Naive thymus-derived CD4-positive, alpha-beta T cell (primary cell): ENCODE data around the gene KDELR3. TPM values are rescaled to one million over a fixed set of nuclear protein-coding genes. Genes with fewer than 3 reads are reported as not detected.

Experiments used
- ATAC-seq: fragments of 150-1000 bp; cut with Tn5 transposase; 2 replicates; pipeline ENCODE4 v1.10.0; 2021; ENCODE audit warnings: mild to moderate bottlenecking, moderate library complexity
- CTCF ChIA-PET: fragments of 350-600 bp; sonication (Branson Sonifier 250); formaldehyde crosslinking; loops from one replicate; lab custom pipeline; 2021; ENCODE audit warnings: antibody characterized with exemption; lab: Charles Lee
- POLR2A ChIA-PET: fragments of 350-600 bp; sonication (Branson Sonifier 250); formaldehyde crosslinking; loops from one replicate; lab custom pipeline; 2021; ENCODE audit warnings: antibody characterized with exemption, inconsistent platforms; lab: Charles Lee
- DNase-seq, 9 donors: peaks; one replicate each; pipeline versions ENCODE4 v3.0.0 to v3.0.0-alpha.2; 2020 to 2022; ENCODE audit warnings: mixed read lengths in 1 of 9
- H3K27ac ChIP-seq: one replicate; pipeline ENCODE4 v1.7.0; 2013; ENCODE audit warnings: mild to moderate bottlenecking, low read depth, low read length, moderate library complexity
- H3K27me3 ChIP-seq, 2 donors: one replicate each; pipeline ENCODE4 v1.7.0; 2013; ENCODE audit warnings: low read length in 2 of 2, mild to moderate bottlenecking in 2 of 2, moderate library complexity in 2 of 2; ENCODE audit not compliant: control insufficient read depth in 2 of 2, insufficient read depth in 2 of 2
- H3K36me3 ChIP-seq, 3 experiments: 1 replicate in 2 of 3; 2 replicates in 1 of 3; pipeline ENCODE4 v1.7.0; 2013; ENCODE audit warnings: low read length in 3 of 3, mild to moderate bottlenecking in 3 of 3, moderate library complexity in 1 of 3; ENCODE audit not compliant: insufficient read depth in 3 of 3, control insufficient read depth in 2 of 3
- H3K4me1 ChIP-seq, 2 donors: one replicate each; pipeline ENCODE4 v1.7.0; 2013; ENCODE audit warnings: low read length in 2 of 2, mild to moderate bottlenecking in 2 of 2, moderate library complexity in 1 of 2; ENCODE audit not compliant: control insufficient read depth in 2 of 2, insufficient read depth in 2 of 2
- H3K4me3 ChIP-seq: 2 replicates; pipeline ENCODE4 v1.7.0; 2013; ENCODE audit warnings: mild to moderate bottlenecking, low read length
- H3K9me3 ChIP-seq, 3 experiments: 1 replicate in 2 of 3; 2 replicates in 1 of 3; pipeline ENCODE4 v1.7.0; 2013; ENCODE audit warnings: low read length in 3 of 3; ENCODE audit not compliant: control insufficient read depth in 2 of 3
- H3K27ac Mint-ChIP-seq, 9 donors: one replicate each; pipeline ENCODE4 v1.8.0; 2020 to 2022; ENCODE audit warnings: mixed read lengths in 9 of 9, mild to moderate bottlenecking in 8 of 9, moderate library complexity in 5 of 9, inconsistent platforms in 2 of 9
- H3K27me3 Mint-ChIP-seq, 5 donors: one replicate each; pipeline ENCODE4 v1.8.0; 2021 to 2022; ENCODE audit warnings: mixed read lengths in 5 of 5, mild to moderate bottlenecking in 1 of 5
- H3K36me3 Mint-ChIP-seq, 5 donors: one replicate each; pipeline ENCODE4 v1.8.0; 2020 to 2022; ENCODE audit warnings: mixed read lengths in 5 of 5, mild to moderate bottlenecking in 3 of 5, inconsistent platforms in 1 of 5
- H3K4me1 Mint-ChIP-seq, 7 donors: one replicate each; pipeline ENCODE4 v1.8.0; 2020 to 2022; ENCODE audit warnings: mixed read lengths in 7 of 7, mild to moderate bottlenecking in 3 of 7, inconsistent platforms in 1 of 7
- H3K4me3 Mint-ChIP-seq, 10 donors: one replicate each; pipeline ENCODE4 v1.8.0; 2020 to 2022; ENCODE audit warnings: mild to moderate bottlenecking in 10 of 10, mixed read lengths in 10 of 10, moderate library complexity in 6 of 10, inconsistent platforms in 2 of 10
- H3K9me3 Mint-ChIP-seq, 11 donors: one replicate each; pipeline ENCODE4 v1.8.0; 2020 to 2022; ENCODE audit warnings: mixed read lengths in 11 of 11, mild to moderate bottlenecking in 4 of 11, inconsistent platforms in 1 of 11, moderate library complexity in 1 of 11
- intact Hi-C, 2 donors: fragments of 100-400 bp; cut with micrococcal nuclease; formaldehyde crosslinking; loops; one replicate each; pipeline ENCODE4 v1.15.1; 2023
- polyA plus RNA-seq, 2 donors: library from polyadenylated mRNA; unstranded; fragments of 300-500 nt; fragmentation: Illumina TruSeq; gene quantifications; one replicate each; pipeline ENCODE4 v1.2.3, GENCODE V29; 2021
- total RNA-seq, 6 experiments: library from RNA in 5 of 6; stranded (reverse) in 5 of 6; gene quantifications; 1 replicate in 5 of 6; 2 replicates in 1 of 6; pipeline ENCODE4 v1.2.3 and lab custom pipeline; 2021 to 2026

KDELR3 gene
- total and polyA plus RNA-seq, 7 experiments from 2014 or later, result 0.80 TPM; not detected in 6

- CTCF ChIA-PET, result interaction anchor here (0.7 kb wide), 1 partner anchor 33 kb away, joined by 4 read pairs; no protein-coding TSS in a partner anchor
- Mint-ChIP-seq H3K36me3 (no peaks in the 10 kb centered on the region), H3K9me3 (no peaks in the 10 kb centered on the region), H3K27me3 (no peaks in the 10 kb centered on the region), H3K27ac (no peak overlapping the region), H3K4me1 (no peaks in the 10 kb centered on the region), H3K4me3 (no peak overlapping the region)
- Histone ChIP-seq H3K27ac (no peak overlapping the region), H3K36me3 (no peaks in the 10 kb centered on the region), H3K4me1 (no peaks in the 10 kb centered on the region), H3K27me3 (no peaks in the 10 kb centered on the region), H3K4me3 (no peak overlapping the region), H3K9me3 (no peaks in the 10 kb centered on the region)
- ATAC-seq, result no peak
- intact Hi-C loops, result no loop called here
- POLR2A ChIA-PET, result no interaction called here
- no peak for DNase-seq
Measured at GRCh38 chr22:38429499-38430068, 38.3 kb upstream of the KDELR3 start.

DNA sequence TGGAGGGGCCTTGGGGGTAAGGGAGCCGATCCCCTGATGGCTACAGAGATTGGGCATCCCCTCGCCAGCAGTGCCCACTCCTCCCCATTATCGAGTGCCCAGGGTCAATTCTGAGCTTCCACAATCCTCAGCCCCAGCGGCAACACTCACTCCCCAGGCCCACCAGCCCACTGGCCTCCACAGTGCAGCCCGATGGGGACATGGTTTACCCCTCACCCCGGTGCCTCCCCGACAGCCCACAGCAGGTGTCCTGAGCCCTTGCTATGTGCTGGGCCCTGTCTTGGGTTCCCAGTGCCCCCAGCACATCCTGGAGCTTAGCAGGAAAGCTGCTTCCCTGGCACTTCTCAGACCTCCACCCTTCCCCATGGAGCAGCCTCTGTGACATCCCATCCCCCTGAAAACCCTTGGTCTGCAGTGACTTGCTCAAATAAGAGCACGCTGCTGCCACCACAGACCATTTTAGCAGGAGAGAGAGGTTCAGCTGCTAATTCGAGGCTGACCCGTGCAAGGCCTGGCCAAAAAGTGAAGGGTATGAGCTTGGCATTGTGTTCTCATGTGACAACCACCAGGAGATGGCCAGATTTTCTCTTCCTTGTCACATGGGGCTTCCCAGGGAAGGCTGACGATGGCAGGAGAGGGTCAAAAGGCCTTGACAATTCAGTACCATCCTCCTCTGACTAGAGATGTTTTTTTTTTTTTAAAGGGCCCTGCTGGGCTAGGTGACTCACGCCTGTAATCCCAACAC is 36.5 kb upstream of the KDELR3 start:
- DNase-seq, result no peak
- ChIA-PET POLR2A (no interaction called here), CTCF (no interaction called here)
- Mint-ChIP-seq H3K4me1 (no peaks in the 10 kb centered on the region), H3K27ac (no peak overlapping the region), H3K27me3 (no peaks in the 10 kb centered on the region), H3K36me3 (no peaks in the 10 kb centered on the region), H3K4me3 (no peak overlapping the region), H3K9me3 (no peaks in the 10 kb centered on the region)
- Histone ChIP-seq H3K36me3 (no peaks in the 10 kb centered on the region), H3K27ac (no peak overlapping the region), H3K27me3 (no peaks in the 10 kb centered on the region), H3K4me1 (no peaks in the 10 kb centered on the region), H3K4me3 (no peak overlapping the region), H3K9me3 (no peaks in the 10 kb centered on the region)
- intact Hi-C loops, result no loop called here
- no peak for ATAC-seq

GRCh38 chr22:38432264-38432663 is 35.6 kb upstream of the KDELR3 start:
- CTCF ChIA-PET, result no interaction called here
- Histone ChIP-seq H3K27ac (no peak overlapping the region), H3K27me3 (no peaks in the 10 kb centered on the region), H3K9me3 (no peaks in the 10 kb centered on the region), H3K36me3 (no peaks in the 10 kb centered on the region), H3K4me3 (no peak overlapping the region), H3K4me1 (no peaks in the 10 kb centered on the region)
- DNase-seq (no peak), ATAC-seq (no peak)
- Mint-ChIP-seq H3K27ac (no peak overlapping the region), H3K36me3 (no peaks in the 10 kb centered on the region), H3K9me3 (no peaks in the 10 kb centered on the region), H3K4me1 (no peaks in the 10 kb centered on the region), H3K4me3 (no peak overlapping the region), H3K27me3 (no peaks in the 10 kb centered on the region)
- POLR2A ChIA-PET, result no interaction called here
- intact Hi-C loops, result no loop called here

GRCh38 chr22:38433871-38434270 is 34.0 kb upstream of the KDELR3 start:
- POLR2A ChIA-PET, result no interaction called here
- Histone ChIP-seq H3K9me3 (no peaks in the 10 kb centered on the region), H3K36me3 (no peaks in the 10 kb centered on the region), H3K4me1 (no peaks in the 10 kb centered on the region), H3K27me3 (no peaks in the 10 kb centered on the region), H3K27ac (no peak overlapping the region), H3K4me3 (no peak overlapping the region)
- DNase-seq, result no peak
- ATAC-seq, result no peak
- intact Hi-C loops, result no loop called here
- Mint-ChIP-seq H3K27ac (no peak overlapping the region), H3K4me3 (no peak overlapping the region), H3K36me3 (no peaks in the 10 kb centered on the region), H3K27me3 (no peaks in the 10 kb centered on the region), H3K4me1 (no peaks in the 10 kb centered on the region), H3K9me3 (no peaks in the 10 kb centered on the region)
- CTCF ChIA-PET, result no interaction called here

DNA sequence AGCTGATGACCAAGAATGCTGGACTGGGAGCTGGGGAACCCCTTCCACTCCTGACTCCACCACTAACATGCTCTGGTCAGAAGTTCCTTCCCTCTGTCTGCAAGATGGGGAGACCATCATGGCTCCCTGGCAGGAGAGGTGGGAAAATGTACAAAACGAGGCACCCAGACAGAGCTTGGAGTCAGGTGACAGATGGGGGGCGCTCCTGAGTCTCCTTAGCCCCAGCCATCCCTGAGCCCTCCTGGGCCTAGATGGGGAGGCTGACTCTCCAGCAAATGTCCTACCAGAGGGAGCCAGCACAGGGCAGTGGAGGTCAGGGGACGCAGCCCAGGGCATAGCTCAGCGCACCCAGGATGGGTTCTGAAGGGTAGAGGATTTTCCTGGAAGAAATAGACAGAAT is 32.9 kb upstream of the KDELR3 start:
- Histone ChIP-seq H3K27me3 (no peaks in the 10 kb centered on the region), H3K9me3 (no peaks in the 10 kb centered on the region), H3K4me1 (no peaks in the 10 kb centered on the region), H3K36me3 (no peaks in the 10 kb centered on the region), H3K4me3 (no peak overlapping the region), H3K27ac (no peak overlapping the region)
- Mint-ChIP-seq H3K4me1 (no peaks in the 10 kb centered on the region), H3K4me3 (no peak overlapping the region), H3K27me3 (no peaks in the 10 kb centered on the region), H3K9me3 (no peaks in the 10 kb centered on the region), H3K27ac (no peak overlapping the region), H3K36me3 (no peaks in the 10 kb centered on the region)
- CTCF ChIA-PET, result no interaction called here
- POLR2A ChIA-PET, result no interaction called here
- no peak for DNase-seq
- intact Hi-C loops, result no loop called here
- no peak for ATAC-seq

DNA sequence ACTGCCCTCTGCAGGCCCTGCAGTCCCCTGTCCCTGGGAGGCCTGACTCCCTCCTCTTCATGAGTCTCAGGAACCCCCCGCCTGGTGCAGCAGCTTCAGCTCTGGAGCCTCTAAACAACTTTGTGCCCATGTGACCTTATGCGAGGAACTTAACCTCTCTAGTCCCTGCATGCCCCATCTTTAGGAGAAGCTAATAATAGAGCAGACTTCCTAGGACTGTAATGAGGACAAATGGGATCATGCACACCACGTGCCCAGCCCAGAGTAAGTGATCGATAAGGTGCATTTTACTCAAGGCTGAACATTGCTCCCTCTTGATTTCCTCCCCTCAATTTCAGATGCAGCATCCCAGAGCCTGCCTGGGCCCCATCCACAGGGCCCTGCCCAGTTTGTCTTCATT is 31.9 kb upstream of the KDELR3 start:
- Histone ChIP-seq H3K36me3 (no peaks in the 10 kb centered on the region), H3K4me1 (no peaks in the 10 kb centered on the region), H3K27me3 (no peaks in the 10 kb centered on the region), H3K4me3 (no peak overlapping the region), H3K27ac (no peak overlapping the region), H3K9me3 (no peaks in the 10 kb centered on the region)
- H3K9me3 Mint-ChIP-seq, result no peaks in the 10 kb centered on the region
- no peaks in the 10 kb centered on the region for H3K4me1 Mint-ChIP-seq
- no peaks in the 10 kb centered on the region for H3K36me3 Mint-ChIP-seq
- H3K27ac Mint-ChIP-seq, result no peak overlapping the region
- peaks cover 0 to 4% (median 0%) of the 10 kb centered on the region in 5 donors for H3K27me3 Mint-ChIP-seq
- ChIA-PET CTCF (interaction anchor here (0.6 kb wide), 1 partner anchor 85 kb away, joined by 3 read pairs; no protein-coding TSS in a partner anchor), POLR2A (no interaction called here)
- intact Hi-C loops, result no loop called here
- no peak overlapping the region for H3K4me3 Mint-ChIP-seq
- DNase-seq (no peak), ATAC-seq (no peak)
